Brain pericyte (primary cell): Measurements from ENCODE around the gene HIBCH.
"Not testable (repeated sequence)": the region's sequence is repeated elsewhere in the genome, so short reads cannot be mapped to it uniquely, and the experiment has no call there.

Experiments
- DNase-seq: peaks from one replicate; pipeline ENCODE4 v3.0.0-alpha.2; 2012; ENCODE audit warnings: low read depth, low spot score

Gene HIBCH, protein sequence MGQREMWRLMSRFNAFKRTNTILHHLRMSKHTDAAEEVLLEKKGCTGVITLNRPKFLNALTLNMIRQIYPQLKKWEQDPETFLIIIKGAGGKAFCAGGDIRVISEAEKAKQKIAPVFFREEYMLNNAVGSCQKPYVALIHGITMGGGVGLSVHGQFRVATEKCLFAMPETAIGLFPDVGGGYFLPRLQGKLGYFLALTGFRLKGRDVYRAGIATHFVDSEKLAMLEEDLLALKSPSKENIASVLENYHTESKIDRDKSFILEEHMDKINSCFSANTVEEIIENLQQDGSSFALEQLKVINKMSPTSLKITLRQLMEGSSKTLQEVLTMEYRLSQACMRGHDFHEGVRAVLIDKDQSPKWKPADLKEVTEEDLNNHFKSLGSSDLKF

DNA sequence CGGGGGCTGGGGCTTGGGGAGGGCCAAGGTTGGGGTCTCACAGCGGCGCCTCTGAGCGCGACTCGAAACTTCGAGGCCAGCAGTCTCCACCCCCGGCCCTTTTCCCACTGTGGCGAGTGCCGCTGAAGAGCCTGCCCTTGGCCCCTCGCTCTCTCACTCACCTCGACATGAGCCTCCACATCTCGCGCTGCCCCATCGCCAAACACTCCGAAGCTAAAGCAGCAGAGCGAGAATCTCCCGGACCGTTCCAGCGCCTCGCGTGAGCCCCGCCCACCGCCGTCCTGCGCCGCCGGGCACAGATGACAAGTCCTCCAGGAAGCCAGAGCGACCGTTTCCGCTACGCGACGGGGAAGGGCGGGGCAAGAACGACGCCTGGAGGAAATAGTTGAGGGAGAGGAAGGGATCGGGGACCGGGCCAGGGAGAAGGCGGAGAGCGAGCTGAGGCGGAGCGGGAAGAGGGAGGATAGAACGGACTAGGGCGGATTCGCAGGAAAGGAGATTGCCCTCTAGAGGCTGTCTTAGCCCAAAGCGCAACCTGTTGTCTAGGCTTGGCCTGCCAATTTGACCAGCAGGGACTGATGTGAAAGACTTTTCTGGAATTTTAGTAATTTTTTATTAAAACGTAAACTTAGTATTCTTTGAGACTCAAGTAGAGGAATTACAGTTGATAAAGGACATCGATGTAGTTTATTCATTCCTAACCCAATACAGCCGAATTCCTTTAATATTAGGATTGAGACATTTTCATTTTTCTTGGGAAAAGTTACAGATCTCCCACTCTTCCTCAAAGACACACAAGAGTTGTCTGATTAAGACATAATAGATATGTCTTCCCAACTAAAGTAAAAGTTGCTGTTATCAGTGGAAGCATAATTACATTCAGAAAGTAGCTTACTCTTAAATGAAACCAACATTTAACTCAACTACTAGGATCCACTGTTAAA is at the start of gene HIBCH:
Gene HIBCH, minus strand, starts transcription at position 272 of the 944 bp plus-strand sequence. Its CDS starts 76 bp downstream, at position 196.
- DNase-seq = peak; percentile 95

DNA sequence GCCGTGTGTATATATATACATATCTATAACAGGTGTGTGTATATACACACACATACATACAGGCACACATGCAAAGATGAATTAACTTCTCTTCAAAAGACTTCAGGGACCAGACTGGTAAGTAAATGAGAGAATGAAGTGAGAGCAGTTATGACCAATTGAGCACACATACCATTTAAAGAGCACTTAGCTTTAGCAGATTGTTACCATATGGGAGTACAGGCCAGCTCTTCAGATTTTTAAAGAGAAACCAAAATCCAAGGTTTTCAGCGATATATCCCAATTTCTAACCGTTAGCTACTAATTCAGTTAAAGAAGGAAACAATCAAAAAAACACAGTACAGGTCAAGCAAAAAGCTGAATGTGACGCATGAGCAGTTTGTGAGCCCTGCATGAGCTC is 47.5 kb upstream of the HIBCH start:
- DNase-seq = no peak

DNA sequence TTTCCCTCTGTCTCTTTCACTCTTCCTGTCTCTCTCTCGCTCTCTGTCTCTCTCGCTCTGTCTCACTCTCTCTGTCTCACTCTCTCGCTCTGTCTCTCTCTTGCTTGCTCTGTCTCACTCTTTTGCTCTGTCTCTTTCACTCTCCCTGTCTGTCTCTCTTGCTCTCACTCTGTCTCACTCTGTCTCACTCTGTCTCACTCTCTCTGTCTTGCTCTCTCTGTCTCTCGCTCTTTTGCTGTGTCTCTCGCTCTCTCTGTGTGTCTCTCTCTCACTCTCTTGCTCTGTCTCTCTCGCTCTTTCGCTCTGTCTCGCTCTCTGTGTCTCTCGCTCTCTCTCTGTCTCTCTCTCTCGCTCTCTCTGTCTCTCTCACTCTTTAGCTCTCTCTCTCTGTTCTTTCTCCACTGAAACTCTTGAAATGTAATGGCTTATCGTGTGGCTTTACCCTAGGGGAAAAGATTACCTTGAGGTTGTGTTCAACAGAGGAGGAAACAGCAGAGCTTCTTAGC is 46.7 kb upstream of the HIBCH start:
- no peak for DNase-seq

DNA sequence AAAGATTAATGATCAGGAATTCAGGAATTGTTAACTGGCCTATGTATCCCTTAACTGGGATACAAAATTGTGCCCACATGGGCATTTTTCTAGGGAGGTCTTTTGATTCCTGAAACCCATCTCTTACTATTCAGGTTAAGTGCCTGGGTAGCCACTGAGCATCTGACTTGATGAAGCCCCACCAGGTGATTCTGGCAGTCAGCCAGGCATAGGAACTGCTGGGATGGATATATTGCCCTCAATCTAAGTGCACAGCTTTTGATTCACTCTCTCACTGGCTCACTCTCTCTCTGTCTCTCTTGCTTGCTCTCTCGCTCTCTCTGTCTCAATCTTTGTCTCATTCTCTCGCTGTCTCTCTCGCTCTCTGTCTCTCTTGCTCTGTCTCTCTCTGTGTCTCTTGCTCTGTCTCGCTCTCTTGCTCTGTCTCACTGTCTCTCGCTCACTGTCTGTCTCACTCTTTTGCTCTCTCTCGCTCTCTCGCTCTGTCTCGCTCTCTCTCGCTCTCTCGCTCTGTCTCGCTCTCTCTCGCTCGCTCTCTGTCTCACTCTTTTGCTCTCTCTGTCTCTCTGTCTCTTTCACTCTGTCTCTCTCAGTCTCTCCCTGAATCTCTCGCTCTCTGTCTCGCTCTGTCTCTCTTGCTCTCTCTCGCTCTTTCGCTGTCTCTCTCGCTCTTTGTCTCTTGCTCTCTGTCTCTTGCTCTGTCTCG is 46.0 kb upstream of the HIBCH start:
- no peak for DNase-seq

DNA sequence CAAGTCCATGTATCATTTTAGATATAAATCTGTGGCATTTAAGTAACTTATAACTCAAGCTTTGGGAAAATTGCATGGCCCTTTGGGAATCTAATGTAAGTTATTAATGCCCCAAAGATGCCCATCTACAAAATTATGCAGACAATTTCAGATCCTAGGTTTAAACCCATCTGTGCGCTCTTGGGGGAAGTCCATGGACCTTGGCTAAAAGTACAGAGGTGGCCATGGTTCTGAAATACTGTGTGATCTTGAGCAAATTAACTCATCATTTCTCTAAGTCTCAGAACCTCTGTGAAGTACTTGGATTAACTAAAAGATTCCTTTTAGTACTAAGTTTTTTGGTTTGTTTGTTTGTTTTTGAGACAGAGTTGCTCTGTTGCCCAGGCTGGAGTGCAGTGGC is 43.3 kb upstream of the HIBCH start:
- DNase-seq = no peak

DNA sequence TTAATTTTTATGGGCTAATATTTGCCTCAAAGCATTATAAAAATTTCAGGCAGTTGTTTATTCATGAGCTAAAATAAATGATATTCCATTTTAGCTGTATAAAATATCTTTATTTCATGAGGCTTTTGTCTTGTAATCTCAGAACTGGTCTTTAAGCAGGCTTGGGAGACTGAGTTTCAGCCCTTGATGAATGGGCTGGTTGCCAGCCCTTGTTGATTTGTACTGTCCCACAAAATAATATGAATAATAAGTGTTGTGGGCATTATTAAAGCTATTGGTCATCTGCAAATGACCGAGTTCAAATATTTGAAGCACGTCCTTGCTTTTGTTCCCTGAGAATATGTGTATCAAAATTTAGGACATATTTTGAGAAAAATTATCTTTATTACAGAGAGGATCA is 41.9 kb upstream of the HIBCH start:
- DNase-seq = no peak

DNA sequence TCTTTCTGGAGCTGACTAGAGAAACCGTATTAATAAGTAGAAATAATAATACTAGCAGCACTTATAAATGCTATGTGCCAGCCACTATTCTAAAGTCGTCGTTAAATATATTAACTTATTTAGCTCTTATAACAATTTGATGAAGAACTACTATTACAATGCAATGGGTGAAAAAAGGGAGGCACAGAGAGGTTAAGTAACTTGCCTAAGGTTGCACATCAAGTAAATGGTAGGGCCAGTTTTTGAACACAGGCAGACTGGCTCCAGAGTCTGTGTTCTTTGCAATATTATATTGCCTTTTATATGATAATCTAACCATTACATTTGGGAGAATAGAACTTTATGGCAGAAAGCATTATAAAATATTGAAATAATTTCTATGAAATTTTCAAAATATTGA is 41.3 kb upstream of the HIBCH start:
- no peak for DNase-seq

DNA sequence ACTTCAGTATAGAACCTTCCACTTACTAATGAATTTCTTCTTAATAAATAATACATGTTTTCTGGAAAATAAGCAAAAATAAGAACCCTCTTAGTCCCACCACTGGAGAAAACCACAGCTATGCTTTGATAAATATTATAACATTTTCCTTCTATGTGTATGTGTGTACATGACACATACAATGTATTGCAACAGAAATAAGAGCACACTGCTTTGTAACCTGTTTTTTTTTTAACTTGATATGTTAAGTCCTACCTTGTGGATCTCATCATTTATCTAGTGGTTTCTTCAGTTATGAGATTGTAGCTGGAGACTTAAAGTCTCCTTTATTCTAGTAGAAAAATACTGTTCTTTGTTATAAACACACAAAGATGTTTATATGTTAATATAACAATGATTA is 40.9 kb upstream of the HIBCH start:
- no peak for DNase-seq

DNA sequence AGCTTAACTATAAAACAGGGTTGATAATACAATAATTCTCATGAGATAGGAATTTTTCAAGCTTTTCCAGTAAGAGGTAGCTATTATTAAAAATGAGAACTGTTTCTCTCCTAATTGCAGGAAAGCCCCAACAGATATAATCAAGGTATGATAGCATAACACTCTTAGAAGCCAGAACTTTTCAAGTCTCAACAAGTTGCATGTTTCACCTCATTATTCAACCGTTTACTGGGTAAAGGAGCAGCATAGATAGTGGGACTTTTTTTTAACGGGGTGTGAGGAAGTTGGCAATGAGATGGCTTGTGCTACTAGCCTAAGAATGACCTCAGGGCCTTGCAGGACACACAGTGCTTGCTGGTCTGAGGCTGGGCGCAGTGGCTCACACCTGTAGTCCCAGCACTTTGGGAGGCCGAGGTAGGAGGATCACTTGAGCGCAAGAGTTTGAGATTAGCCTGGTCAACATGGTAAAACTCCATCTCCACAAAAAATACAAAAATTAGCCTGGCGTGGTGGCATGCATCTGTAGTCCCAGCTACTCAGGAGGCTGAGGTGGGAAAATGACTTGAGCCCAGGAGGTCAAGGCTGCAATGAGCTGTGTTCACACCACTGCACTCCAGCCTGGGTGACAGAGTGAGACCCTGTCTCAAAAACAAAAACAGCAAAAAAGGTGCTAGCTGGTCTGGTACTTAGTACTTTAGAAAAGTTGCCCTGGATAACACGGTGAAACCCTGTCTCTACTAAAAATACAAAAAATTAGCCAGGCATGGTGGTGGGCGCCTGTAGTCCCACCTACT is 39.2 kb upstream of the HIBCH start:
- DNase-seq = not testable (repeated sequence)

DNA sequence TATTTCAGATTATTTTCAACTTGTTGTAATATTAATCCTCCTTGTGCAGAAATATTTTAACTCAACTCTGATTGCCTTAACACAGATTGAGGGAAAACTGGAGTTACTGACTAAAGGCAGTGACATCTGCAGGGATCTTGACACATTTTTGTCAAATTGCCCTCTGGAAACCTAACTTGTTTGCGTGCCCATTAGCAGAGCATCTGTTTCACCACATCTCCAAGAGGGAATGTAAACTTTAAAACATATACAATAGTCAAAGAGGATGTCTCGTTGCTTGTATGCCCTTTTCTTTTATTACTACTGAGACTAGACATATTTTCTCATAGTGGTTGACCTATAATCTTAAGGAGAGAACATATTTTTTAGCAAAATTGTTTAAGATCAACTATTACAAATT is 38.0 kb upstream of the HIBCH start:
- DNase-seq = no peak

DNA sequence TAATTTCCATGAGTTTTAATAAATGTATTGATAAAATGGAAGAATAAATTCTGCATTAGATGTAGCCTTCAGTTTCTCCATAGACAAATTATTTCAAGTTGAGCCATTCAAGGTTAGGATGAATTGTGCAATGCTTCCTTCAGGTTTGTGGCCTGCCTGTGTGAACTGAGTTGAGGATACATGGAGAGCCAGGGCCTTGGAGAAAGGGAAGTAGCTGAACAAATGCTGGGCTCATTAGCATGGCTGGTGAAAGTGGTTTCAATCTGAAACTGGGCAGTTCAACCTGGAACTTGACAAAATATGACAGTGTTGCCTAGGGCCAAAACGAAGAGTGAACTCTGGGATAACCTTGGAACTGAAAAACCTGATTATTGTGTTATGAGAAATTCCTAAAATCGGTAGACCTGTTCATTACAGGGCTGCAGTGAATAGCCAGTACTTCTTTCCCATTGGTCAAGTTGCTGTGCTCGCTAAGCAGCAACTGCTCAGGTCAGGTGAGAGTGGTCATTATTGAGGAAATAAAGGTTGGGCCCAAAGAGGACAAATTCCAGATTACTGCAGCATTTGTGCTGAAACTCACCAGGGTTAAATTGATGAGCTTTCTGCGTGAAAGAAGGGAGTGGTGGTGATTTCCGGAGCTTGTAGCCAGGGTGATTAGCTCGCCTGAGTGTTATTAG is 36.5 kb upstream of the HIBCH start:
- DNase-seq = no peak

DNA sequence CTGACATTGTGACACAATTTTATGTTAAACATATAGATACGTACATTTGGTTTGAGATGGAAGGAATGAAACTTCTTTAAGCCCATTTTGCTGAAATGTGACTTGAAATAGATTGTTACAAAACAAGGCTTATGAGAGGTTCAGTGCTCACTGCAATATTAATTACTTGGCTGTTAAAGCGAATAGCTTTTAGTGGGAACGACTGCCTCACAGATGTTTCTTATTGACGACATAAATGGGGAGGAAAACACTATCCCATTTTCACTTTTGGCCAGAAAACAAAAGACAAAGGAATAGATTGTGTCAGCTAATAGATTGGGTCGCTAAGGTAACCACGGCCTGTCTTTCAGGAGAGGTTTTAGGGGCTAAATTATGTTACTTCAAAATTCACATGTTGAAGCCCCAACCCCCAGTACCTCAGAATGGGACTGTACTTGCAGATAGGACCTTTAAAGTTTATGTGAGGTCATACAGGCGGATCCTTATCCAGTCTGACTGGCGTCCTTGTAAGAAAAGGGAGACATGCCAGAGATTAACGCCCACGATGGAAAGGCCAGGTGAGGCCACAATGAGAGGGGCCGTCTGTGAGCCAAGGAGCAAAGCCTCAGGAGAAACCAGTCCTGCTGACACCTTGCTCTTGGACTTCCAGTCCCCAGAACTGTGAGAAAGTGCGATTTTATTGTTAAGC is 34.5 kb upstream of the HIBCH start:
- no peak for DNase-seq

DNA sequence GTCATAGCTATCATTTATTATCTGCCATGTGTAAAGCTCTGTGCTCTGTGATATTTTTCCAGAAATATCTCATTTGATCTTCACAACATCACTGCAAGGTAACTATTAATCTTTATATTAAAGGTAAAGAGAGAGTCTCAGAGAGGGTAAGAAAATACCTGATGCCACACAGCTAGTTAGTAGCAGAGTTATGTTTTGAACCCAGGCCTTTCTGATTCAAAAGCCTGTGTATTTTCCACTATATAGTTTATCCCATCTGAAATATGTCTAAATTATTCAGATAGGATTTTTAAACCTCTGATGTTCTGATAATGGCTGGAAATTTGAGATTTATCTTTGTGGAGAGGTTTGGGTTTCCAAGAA is 33.9 kb upstream of the HIBCH start:
- no peak for DNase-seq

DNA sequence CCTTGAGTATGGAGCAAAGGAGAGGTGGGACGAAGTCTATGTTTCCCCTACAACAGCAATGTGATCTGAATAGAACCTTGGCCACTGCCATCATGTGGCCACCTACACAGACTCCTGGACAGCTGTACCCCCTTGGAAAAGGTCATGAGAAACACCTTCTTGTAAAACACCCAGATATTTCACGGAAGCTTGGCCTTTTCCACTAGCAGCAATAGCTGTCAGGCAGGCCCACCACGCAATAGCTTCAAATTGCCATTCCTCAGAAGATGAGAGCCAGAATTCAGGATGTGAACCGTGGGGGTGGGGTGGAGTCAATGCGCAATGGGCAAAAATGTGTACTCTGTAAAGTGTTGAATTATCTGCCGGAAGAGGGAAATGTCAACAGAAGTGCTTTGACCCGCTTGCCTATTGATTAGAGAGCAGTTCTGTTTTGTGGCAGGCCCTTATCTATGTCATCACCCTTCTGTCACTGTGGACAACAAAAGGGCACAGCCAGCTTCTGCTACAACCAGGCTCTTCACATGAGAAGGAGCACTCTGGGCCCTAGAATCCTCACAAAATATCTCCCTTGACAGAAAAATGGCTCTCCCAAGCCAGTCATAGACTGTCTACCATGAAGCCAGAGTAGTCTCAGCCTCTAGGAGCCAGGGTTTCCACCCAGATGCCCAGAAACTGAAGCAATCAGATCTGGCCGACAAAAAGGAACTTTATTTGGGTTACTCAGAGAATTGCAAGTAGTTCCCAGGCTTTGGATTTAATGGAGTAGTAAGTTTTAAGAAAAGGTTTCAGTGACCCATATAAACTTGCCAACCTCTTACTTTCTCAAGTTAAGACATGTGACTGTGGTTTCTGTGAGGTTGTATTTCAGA is 33.3 kb upstream of the HIBCH start:
- DNase-seq = no peak

DNA sequence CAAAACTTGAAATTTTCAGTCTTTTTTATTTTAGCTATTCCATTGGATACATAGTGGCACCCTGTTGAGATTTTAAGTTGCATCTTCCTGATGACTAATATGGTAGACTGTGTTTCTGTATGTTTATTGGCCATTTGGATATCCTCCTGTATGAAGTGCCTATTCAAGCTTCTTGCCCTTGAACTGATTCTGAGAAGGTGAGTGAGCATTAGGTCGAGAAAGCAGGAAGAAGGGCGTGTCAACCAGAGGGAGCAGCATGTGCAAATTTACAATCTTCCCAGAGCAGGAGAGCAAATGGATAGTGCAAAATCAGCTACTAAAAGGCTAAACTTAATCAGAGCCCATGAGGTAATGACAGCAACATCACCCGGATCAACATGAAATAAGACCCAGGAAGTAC is 32.3 kb upstream of the HIBCH start:
- no peak for DNase-seq

DNA sequence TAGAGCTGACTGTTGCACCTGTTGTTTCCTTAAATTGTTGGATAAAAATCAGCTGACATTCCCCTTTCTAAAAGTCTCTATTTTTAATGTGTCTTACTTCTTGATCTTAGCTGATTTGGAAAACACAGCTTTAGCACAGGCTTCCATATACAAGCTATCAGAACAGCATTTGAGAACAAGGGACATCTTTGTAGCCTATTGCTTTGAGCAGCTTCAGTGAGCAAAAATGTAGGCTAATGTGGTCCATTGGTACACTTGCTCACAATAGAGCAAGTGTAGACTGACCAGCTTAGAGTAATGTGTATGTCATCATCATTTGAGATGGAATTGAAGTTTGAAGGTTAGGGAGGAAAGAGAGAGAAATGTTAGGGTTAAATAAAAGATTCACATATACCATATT is 30.7 kb upstream of the HIBCH start:
- DNase-seq = no peak

DNA sequence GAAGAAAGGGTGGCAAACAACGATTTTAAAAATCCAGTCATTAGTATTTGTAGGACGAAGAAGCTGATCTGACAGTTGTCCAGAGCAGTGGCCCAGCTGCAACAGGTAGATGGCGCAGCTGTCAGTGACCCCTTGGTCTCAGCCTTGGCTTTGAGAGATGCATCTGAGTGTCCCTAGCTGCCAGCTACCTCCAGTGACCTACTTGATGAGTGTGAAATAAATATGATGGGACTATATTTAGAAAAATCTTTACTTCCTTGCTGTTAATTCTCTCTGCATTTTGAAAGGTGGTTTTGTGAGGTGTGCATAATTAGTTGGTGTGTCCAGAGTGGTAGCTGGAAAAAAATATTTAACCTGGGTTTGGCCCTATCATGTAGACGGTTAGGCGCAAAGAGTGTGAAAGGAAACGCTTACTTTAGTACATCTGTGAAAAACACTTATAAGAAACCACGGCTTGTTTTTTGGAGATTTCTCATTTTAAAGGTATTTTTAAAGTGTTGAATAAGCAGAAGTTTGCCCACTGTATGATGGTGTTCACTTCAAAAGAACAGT is 24.7 kb upstream of the HIBCH start:
- no peak for DNase-seq

DNA sequence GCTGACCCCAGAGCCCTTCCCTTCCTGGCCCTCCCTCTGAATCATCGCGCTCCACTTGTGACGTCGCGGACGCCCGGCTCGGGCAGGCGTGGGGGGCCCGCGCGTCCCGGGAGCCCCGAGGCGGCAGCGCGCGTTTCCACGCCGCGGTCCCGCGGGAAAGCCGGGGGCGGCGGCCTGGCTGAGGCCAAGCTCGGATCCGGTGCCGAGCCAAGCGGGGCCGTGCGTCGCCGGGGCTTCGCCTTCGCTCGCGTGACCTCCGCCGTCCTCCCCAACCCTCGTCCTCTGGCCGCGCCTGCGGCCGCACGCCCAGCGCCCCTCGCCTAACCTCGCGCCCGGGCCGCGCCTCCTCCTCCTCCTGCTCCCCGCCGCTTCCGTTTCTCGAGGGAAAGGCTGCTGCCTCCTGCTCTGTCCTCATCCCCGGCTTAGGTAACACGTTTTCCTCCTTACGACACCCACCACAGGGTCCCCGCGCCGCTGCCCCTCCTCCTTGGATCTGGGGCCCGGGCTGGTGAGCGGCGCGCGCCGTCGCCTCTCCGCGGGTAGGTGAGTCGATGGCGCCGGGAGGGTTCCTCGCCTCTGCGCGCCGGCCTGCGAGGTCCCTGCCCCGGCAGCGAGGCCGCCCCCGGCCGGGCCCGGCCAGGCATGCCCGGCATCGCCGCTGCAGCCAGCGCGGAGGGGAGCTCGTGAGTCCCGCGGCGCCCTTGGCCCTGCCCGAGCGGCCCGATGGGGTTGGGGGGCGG is 24.1 kb upstream of the HIBCH start, which contains the start of gene INPP1:
Gene INPP1, plus strand, starts transcription at position 54 of the 740 bp plus-strand sequence. CDS start 16,514 bp downstream, outside the sequence.
- no peak for DNase-seq
